GM18907 (cell line): ENCODE results near the gene RIMBP2.
"Not testable (repeated sequence)": the region's sequence is repeated elsewhere in the genome, so short reads cannot be mapped to it uniquely, and the experiment has no call there.

Experiments used
- ATAC-seq: cut with Tn5 transposase; IDR thresholded peaks from one replicate; pipeline ENCODE4 v1.9.1; 2021; ENCODE audit warnings: mild to moderate bottlenecking, moderate library complexity; ENCODE audit not compliant: unreplicated experiment

RIMBP2 gene

DNA sequence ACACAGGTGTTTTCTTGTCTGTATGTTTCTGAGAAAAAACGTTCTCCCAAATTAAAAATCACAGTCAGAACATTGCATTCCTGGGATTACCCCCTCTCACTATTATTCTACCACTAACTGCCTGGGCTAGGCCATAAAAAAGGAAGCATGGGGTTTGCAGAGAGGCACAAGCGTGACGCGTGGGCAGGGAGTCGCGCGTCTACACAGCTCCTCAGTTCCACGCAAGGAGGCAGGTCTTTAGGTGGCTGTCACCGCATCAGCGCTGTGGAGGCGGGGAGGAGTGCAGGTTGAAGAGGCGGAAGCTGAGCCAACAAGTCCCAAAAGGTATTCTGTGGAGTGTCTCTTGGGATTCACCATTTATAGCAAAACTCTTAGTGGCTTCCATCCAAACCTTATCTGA is 109.9 kb downstream of the RIMBP2 start:
- no peak for ATAC-seq

DNA sequence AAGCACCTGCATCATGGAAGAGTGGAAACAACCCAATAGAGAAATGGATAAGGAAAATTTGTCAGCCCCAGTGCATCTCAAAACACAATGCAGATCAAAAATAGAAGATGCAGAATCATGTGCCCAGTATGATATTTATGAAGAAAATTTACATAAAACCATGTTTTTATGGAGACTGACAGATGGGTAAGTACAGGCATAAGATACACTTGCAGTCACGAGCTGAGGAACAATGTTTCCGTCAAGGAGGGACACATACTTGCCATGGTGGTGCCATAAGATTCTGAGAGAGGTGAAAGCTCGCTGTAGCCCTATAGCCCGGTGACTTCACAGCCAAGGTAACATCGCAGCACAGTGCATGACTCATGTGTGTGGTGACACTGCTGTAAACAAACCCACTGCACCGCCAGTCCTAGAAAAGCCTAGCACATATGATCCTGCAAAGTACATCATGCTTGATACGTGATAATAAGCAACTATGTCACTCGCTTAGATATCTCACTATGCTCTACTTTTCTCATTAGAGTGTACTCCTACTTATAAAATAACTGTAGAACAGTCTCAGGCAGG is 112.6 kb downstream of the RIMBP2 start:
- ATAC-seq, result no peak

DNA sequence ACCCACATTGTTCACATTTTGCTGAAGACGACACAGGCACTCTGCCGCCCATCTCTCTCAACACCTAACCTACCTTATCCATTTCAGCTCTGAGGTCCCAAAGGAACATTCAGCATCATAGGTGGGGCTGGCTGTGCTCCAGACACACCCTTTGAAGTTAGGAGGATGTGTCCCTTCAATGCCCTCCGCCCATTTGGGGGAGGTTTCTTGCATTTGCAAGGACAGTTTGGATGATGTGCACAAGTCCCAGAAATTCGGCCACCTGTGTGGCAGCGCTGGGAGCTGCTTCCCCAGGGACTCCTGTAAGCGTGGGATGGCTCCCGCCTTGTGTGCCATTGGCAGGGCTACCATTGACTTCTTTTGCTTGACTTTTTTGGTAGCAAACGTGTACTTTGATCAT is 113.8 kb downstream of the RIMBP2 start:
- ATAC-seq, result no peak

DNA sequence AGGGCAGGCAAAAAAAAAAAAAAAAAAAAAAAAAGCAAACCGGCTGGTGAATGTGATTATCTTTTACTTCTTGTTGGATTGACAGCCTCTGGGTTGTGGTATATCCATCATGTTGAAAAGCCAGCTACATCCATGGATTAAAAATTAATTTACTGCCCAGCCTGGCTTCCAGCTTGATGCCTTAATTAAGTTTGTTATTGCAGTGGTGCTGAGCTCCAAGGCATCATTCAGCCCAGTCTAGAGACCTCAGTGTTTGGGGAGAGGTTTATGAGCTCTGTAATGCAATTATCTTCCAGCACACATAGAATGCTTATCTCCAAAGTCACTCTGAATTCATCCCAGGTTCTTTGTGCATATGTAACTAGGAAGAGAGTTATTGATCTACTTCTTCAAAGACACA is 114.8 kb downstream of the RIMBP2 start:
- ATAC-seq, result no peak

DNA sequence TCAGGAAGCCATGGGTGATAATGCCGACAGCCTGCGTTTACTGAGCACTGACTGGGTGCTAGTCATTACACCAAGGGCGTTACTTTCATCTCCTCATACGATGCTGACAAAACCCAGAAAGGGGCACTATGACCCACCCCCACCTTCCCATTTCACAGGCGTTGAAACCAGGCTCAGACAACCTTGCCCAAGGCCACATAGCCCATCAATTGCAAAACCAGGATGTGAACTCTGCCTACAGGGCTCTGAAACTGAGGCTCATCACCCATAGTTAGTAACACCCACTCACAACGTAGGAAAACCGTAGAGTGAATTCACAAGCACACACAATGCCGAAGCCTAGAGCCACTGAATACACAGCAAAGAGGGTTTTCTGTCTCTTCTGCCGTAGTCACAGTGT is 119.9 kb downstream of the RIMBP2 start:
- ATAC-seq, result no peak

DNA sequence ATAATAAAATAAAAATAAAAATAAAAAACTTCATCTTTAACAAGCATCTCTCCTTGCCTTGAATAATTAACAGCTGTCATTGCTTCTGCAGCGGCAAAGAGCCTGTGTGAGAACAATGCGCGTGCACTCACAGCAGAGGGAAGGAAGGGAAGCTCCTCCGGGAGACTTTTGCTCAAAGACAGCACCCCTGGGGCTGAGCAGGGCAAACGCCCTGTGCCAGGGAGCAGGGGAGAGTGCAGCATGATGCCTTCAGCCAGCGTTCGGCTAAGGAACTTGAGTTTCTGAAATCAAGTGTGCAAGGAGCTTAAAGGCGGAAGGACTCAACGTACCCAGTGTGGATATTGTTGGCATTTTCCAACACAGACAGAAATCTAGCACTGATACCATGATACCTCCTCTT is 120.5 kb downstream of the RIMBP2 start:
- ATAC-seq, result no peak

DNA sequence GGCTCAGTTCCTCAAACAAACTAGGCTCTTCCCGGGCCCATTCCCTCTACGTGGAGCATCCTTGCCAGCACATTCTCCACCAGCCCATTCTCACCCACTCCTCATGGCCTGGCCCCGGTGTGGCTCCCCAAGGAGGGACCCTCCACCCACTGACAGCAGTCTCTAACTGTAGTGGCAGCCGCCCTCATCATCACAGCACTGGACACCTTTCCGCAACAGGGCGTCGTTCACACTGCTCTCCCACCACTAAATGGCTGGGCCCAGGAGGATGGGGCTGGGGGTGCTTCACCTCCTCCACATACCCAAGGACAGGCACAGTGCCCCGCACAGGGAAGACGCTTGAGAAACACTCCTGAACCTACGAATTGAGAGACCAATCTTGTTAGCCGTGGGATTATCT is 123.0 kb downstream of the RIMBP2 start:
- no peak for ATAC-seq

DNA sequence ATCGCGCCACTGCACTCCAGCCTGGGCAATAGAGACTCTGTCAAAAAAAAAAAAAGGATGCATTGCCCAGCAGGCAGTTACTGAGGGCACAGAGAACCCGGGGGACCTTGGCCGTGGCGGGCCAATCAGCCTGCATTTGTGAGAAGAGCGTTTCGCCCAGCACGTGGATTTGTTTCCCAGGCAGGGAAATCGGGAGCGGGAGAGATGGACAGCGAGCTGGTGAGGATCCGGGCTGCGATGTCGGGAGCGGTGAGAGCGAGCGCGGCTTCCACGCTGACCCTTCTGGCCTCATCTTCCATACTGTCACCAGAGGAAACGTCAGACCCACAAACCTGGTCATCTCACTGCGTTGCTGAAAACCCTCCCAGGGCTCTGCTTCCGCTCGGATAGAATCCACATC is 123.5 kb downstream of the RIMBP2 start:
- ATAC-seq, result no peak

DNA sequence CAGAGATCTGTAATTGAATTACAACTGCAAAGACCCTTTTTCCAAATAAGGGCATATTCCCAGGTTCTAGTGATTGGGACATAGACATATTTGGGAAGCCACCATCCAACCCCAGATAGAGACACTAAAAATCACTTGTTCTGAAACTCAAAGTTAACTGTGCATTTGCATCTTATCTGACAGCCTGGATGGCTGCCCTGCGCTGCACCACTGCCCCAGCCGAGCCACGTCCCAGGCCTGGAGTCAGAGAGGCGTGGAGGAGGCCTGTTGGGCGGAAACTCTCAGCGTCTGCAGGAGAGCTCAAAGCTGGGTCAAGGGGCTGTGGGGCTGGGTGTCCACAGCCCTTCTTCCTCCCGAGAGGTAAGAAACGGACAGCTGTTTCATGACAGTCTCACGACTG is 124.4 kb downstream of the RIMBP2 start:
- ATAC-seq, result no peak

DNA sequence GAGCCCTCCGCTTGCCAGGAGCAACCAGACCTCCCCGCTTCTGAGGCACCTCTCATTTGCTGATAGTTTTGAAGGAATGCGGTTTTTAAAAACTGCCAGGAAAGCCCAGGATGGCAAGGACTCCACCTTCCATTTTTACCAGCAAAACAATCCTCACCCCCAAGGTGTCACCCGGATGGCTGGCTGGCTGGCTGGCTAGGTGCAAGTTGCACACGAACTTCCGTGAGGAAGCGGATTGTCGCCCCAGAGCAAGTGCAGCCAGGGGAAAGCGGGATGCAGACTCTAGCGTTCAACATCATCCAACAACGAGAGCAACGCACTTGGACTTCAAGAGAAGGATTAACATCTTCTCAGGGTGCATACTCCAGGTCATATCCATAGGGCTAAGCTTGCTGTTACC is 125.4 kb downstream of the RIMBP2 start:
- no peak for ATAC-seq

DNA sequence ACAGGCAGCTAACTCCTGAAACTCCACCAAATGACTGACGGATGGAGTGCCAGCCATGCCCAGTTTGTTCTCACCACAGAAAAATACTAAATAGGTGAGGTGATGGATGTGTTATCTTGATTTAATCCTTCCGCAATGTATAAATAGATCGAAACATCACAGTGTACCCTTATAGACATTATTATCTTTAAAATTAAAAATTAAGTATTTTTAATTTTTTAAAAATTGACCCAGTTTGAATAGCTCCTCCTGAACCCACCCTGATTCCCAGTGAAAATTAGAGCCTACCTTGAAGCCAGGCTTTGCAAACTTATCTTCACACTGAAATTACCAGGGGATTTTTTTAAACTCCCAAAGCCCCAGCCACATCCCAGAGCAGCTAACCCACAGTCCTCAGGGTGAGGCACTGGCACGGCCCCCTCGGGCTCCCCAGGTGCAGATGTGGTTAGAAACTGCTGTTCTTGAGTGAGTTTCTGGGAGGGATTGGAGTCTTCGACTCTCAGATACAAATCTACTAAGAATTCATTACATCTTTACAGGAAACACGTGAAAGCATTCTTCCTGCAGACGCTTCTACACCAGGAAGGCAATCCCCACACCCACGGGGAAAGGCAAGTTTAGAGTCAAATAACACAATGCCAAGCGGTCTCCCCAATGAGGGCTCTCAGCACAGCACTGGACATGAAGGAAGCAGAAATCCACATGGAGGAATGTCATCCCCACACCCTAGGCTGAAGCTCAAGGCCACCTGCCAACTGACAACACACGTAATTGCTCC is 126.4 kb downstream of the RIMBP2 start:
- ATAC-seq, result no peak

DNA sequence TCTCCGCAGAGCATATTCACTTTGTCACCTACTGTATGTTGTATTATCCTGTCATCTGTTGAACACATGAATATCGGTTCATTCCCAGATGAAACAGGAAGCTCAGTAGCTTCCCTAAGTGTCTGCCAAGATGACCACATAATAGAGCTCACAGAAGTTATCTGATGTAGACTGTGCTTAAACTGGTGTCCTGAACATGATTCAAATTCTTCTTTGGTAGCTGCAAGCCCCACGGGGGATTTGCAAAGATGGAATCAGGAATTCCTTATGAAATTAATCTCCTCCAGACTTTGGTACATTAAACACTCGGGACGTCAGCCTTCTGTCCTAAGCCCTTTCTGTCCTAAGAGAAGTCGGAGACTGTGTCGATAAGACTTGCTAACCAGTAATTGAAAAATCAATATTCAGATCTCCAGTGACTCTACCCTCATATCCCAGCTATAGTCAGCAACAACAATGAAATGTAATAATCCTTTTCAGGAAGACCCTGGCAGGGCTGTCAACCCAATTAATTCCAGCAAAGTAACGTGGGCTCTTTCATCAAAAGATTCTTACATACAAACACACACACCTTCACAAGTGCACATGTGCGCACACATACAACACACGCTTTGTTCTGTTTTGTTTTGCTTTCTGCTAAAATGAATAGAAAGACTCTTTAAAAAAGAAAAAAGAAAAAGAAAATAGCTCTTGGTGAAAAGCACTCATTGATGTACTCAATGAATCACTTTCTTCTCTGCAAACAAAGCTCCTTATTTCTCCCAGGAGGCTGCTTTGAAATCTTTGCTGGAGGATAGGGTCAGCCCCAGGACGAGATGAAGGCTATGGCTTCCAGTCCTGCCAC is 127.2 kb downstream of the RIMBP2 start:
- ATAC-seq, result no peak

DNA sequence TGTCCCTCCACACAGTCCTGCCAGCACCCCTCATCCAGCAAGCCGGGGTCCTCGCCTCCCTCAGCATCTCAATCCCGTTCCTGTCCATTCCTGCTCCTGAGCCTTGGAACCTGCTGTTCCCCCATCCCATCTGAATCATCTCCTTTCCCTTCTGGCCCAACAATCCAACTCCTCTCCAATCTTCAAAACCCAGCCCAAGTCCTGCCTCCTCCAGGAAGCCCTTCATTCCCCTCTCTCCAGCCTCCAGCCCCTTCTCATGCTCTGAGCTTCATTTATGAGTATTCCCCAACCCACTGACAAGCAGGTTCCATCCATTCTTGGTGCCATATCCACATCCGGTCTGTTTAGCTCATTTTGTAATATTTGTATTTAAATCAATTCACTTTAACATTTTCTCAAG is 128.1 kb downstream of the RIMBP2 start:
- ATAC-seq, result no peak

DNA sequence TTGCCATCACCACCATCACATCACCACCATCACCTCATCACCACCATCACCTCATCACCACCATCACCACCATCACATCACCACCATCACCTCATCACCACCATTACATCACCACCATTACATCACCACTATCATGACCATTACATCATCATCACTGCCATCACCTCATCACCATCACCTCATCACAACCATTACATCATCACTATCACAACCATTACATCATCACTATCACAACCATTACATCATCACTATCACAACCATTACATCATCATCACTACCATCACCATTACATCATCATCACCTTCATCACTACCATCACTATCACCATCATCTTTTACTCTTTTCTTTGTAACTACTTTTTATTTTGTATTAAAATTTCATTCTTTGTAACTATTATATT is 131.6 kb downstream of the RIMBP2 start:
- ATAC-seq, result not testable (repeated sequence)

DNA sequence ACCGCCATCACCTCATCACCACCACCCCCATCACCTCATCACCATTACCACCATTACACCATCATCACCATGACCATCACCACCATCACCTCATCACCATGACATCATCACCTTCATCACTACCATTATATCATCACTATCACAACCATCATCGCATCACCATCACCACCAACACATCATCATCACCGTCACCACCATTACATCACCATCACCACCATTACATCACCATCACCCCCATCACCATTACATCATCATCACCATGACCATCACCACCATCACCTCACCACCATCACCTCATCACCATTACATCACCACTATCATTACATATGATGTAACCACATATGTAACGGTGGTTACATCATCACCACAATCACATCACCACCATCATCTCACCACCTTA is 132.3 kb downstream of the RIMBP2 start:
- ATAC-seq, result no peak

DNA sequence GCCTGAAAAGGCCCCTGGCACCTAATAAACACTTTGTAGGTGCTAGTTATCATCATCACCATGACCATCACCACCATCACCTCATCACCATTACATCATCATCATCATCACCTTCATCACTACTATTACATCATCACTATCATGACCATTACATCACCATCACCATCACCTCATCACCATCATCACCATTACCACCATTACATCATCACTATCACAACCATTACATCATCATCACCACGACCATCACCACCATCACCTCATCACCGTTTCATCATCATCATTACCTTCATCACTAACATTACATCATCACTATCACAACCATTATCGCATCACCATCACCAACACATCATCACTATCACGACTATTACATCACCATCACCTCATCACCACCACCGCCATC is 132.8 kb downstream of the RIMBP2 start:
- no peak for ATAC-seq

DNA sequence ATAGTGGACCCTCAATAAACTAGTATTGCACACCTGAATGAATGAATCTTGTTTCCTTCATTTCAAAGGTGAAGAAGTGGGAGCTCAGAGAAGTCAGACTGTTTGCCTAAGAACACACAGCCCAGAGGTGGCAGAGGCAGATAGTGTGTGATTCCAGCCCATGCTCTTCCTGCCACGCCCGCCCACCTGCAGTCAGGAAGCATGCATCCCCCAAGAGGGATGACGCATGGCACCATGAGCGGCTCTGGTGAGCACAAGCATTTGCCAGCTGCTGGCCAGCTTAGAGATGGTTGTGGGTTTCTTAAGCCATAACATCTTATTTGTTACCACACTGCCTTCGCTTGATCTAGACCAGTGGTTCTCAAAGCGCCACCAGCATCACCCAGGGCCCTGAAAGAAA is 133.8 kb downstream of the RIMBP2 start:
- no peak for ATAC-seq

DNA sequence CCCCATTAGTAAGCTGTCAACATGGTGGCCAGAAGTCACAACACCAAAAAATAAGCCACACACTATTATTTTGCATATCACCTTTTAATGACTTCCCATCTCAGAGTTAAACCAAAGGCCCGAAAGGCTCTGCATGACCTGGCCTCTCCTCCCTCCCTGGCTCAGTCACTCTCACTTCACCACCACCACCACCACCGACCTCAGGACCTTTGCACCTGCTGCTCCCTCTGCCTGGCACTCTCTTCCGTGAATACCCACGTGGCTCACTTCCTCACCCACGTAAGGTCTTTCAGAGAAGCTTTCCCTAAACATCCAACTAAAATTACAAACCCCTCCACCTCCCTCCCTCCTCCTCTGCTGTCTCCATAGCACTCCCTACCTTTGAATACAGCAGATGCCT is 134.3 kb downstream of the RIMBP2 start:
- no peak for ATAC-seq

DNA sequence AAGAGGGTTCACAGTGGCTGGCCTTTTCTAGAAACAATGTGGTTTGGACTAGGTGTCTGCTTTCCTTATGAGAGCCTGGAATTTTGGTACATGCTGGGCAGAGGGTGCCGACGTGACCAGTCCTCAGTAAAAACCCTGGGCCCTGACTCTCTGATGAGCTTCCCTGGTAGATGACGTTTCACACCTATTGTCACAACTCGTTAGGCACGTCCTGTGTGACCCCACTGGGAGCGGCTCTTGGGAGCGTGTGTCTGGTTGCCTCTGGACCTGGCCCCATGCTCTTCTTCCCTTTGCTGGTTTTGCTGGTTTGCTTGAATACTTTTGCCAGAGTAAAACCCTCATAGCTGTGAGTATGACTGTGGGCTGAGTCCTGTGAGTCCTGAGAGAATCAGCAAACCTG is 136.9 kb downstream of the RIMBP2 start:
- ATAC-seq, result no peak

DNA sequence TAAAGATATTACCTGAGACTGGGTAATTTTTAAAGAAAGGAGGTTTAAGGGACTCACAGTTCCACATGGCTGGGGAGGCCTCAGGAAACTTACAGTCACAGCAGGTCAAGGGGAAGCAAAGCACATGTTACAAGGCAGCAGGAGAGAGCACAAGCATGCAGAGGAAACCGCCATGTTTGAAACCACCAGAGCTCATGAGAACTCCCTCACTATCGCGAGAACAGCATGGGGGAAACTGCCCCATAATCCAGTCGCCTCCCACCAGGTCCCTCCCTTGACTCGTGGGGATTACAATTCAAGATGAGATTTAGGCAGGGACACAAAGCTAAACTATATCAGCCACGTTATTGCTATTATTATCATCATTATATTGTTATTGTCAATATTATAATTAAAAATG is 138.7 kb downstream of the RIMBP2 start:
- ATAC-seq, result no peak

DNA sequence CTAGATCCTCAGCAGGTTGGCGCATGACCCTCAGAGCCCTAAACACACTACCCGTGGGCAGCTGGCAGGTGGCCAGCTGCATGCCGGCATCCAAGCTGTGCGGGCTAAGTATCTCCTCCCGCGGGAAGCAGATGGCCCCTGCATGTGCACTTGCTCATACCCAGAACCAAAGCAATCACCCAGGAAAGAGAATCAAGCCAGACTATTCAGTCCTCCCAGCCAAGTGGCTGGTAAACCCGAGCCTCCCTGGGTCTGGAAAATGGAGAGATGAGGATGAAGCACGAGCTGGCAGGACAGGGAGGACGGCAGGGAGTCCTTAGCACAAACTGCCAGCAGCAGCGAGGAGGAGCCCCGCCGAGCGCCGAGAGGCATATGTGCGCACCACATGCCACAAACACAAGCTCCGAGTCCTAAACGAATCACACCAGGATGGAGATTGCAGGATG is 139.7 kb downstream of the RIMBP2 start:
- ATAC-seq, result no peak

DNA sequence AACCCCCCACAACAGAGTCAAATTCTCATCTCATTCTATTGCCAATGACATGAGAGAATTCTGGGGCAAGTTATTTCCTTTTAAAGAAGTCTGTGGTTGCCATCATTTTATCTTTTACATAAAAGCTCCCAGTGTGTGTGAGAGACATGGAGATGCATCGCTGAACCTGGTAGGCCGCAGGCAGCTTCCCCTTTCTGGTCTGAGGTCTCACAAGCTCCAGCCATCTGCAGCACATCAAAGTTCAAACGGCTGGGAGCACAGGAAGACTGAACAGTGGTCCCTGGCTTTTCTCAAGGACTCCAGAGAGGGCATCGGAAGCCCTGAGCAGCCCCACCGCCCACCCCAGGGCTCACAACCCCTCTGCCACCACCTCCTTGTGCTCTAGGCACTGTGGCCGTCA is 141.7 kb downstream of the RIMBP2 start:
- no peak for ATAC-seq
